Glutamatergic neuron (in vitro differentiated cells): ENCODE results near the gene APMAP. TPM values are rescaled to one million over a fixed set of nuclear protein-coding genes. Genes with fewer than 3 reads are reported as not detected.

ENCODE experiments used
- DNase-seq: peaks from one replicate; pipeline ENCODE4 v3.0.0; 2022
- H3K27ac Mint-ChIP-seq: one replicate; pipeline ENCODE4 v1.8.0; 2020; ENCODE audit warnings: mild to moderate bottlenecking, mixed read lengths, inconsistent platforms; ENCODE audit not compliant: unreplicated experiment
- H3K27me3 Mint-ChIP-seq: one replicate; pipeline ENCODE4 v1.8.0; 2020; ENCODE audit warnings: mild to moderate bottlenecking, moderate library complexity, mixed read lengths, inconsistent platforms; ENCODE audit not compliant: unreplicated experiment
- H3K36me3 Mint-ChIP-seq: one replicate; pipeline ENCODE4 v1.8.0; 2020; ENCODE audit warnings: mild to moderate bottlenecking, mixed read lengths, inconsistent platforms; ENCODE audit not compliant: unreplicated experiment
- H3K4me1 Mint-ChIP-seq: one replicate; pipeline ENCODE4 v1.8.0; 2020; ENCODE audit warnings: mild to moderate bottlenecking, low read depth, mixed read lengths, inconsistent platforms; ENCODE audit not compliant: unreplicated experiment
- H3K4me3 Mint-ChIP-seq: one replicate; pipeline ENCODE4 v1.8.0; 2020; ENCODE audit warnings: mild to moderate bottlenecking, mixed read lengths, inconsistent platforms; ENCODE audit not compliant: unreplicated experiment
- H3K9me3 Mint-ChIP-seq: one replicate; pipeline ENCODE4 v1.8.0; 2020; ENCODE audit warnings: mild to moderate bottlenecking, moderate library complexity, mixed read lengths, inconsistent platforms; ENCODE audit not compliant: unreplicated experiment
- CTCF ChIP-seq: fragments of 200-600 bp; sonication (generic); IDR thresholded peaks from one replicate; pipeline ENCODE4 v1.5.0; 2021; ENCODE audit not compliant: partially characterized antibody, unreplicated experiment
- total RNA-seq: library from RNA; stranded (reverse); fragmentation: NEBNext Ultra II Directional; extraction: Animal tissue kit (Norgen Biotek cat#: 25700); gene quantifications from one replicate; pipeline ENCODE4 v1.2.1, GENCODE V29; 2021; ENCODE audit not compliant: unreplicated experiment

Gene APMAP
- total RNA-seq, 1 donor from 2014 or later = 218 TPM

GRCh38 chr20:25038591-25039015, 46.1 kb upstream of the APMAP start:
- Mint-ChIP-seq H3K27me3 (peaks cover 3% of the 10 kb centered on the region), H3K4me3 (no peak overlapping the region), H3K27ac (no peak overlapping the region), H3K36me3 (no peaks in the 10 kb centered on the region), H3K4me1 (no peaks in the 10 kb centered on the region), H3K9me3 (peaks cover 3% of the 10 kb centered on the region)
- TF ChIP-seq CTCF = no peak
- DNase-seq = no peak

GRCh38 chr20:25038103-25038410, 45.5 kb upstream of the APMAP start:
- Mint-ChIP-seq H3K27ac (no peak overlapping the region), H3K4me3 (no peak overlapping the region), H3K36me3 (no peaks in the 10 kb centered on the region), H3K9me3 (peaks cover 3% of the 10 kb centered on the region), H3K4me1 (no peaks in the 10 kb centered on the region), H3K27me3 (peaks cover 5% of the 10 kb centered on the region)
- TF ChIP-seq CTCF = no peak
- no peak for DNase-seq

GRCh38 chr20:25037288-25038102, 44.9 kb upstream of the APMAP start:
- H3K27ac Mint-ChIP-seq = no peak overlapping the region

GRCh38 chr20:25036331-25036936, 43.9 kb upstream of the APMAP start:
- Mint-ChIP-seq H3K27ac (no peak overlapping the region), H3K4me1 (no peaks in the 10 kb centered on the region)

More at GRCh38 chr20:25037288-25038102, 44.9 kb upstream of the APMAP start:
- peaks cover 5% of the 10 kb centered on the region for H3K27me3 Mint-ChIP-seq
- H3K9me3 Mint-ChIP-seq = peaks cover 3% of the 10 kb centered on the region
- TF ChIP-seq CTCF = no peak
- H3K4me3 Mint-ChIP-seq = no peak overlapping the region
- no peak for DNase-seq
- H3K4me1 Mint-ChIP-seq = no peaks in the 10 kb centered on the region
- no peaks in the 10 kb centered on the region for H3K36me3 Mint-ChIP-seq

More at GRCh38 chr20:25036331-25036936, 43.9 kb upstream of the APMAP start:
- Mint-ChIP-seq H3K27me3 (peaks cover 5% of the 10 kb centered on the region), H3K9me3 (peaks cover 3% of the 10 kb centered on the region), H3K36me3 (no peaks in the 10 kb centered on the region), H3K4me3 (no peak overlapping the region)
- no peak for TF ChIP-seq CTCF
- no peak for DNase-seq
